Skeletal muscle tissue (tissue), 4 donors: ENCODE data around the gene ACSS1. TPM values are rescaled to one million over a fixed set of nuclear protein-coding genes. Genes with fewer than 3 reads are reported as not detected.

Source experiments
- H3K27ac ChIP-seq: one replicate; pipeline ENCODE4 v1.7.0; 2013; ENCODE audit warnings: mild to moderate bottlenecking, low read depth, low read length, inconsistent platforms
- H3K27me3 ChIP-seq, 3 donors: one replicate each; pipeline ENCODE4 v1.7.0; 2013; ENCODE audit warnings: low read length in 3 of 3; ENCODE audit not compliant: control insufficient read depth in 3 of 3, insufficient read depth in 3 of 3
- H3K36me3 ChIP-seq, 3 donors: one replicate each; pipeline ENCODE4 v1.7.0; 2013; ENCODE audit warnings: low read length in 3 of 3; ENCODE audit not compliant: control insufficient read depth in 3 of 3, insufficient read depth in 3 of 3
- H3K4me1 ChIP-seq, 3 donors: one replicate each; pipeline ENCODE4 v1.7.0; 2013; ENCODE audit warnings: low read length in 3 of 3, mild to moderate bottlenecking in 3 of 3; ENCODE audit not compliant: control insufficient read depth in 3 of 3, insufficient read depth in 3 of 3
- H3K4me3 ChIP-seq, 3 donors: one replicate each; pipeline ENCODE4 v1.7.0; 2013; ENCODE audit warnings: low read length in 3 of 3
- H3K9ac ChIP-seq, 3 donors: one replicate each; pipeline ENCODE4 v1.7.0; 2013; ENCODE audit warnings: low read length in 3 of 3, mild to moderate bottlenecking in 3 of 3, moderate library complexity in 2 of 3, low read depth in 1 of 3
- H3K9me3 ChIP-seq, 3 donors: one replicate each; pipeline ENCODE4 v1.7.0; 2013; ENCODE audit warnings: low read length in 3 of 3; ENCODE audit not compliant: control insufficient read depth in 3 of 3
- total RNA-seq: library from RNA; depleted of rRNA; stranded (reverse); fragments of >200 nt; gene quantifications from one replicate; pipeline ENCODE4 v1.2.3, GENCODE V29; 2014
- donor health status: Osteomylitis.

The ACSS1 gene
- total RNA-seq, 1 donor from 2014 or later = 8.9 TPM

- Histone ChIP-seq H3K4me3 (no peak overlapping the region), H3K27ac (peak overlapping the region; percentile 48), H3K36me3 (peaks cover 2 to 8% (median 3%) of the 10 kb centered on the region in 3 donors), H3K4me1 (peaks cover 95 to 97% (median 97%) of the 10 kb centered on the region in 3 donors), H3K9me3 (no peaks in the 10 kb centered on the region), H3K9ac (peak overlapping the region in 1 of 3 donors; percentile 83), H3K27me3 (no peaks in the 10 kb centered on the region)
These were observed 16.0 kb downstream of the ACSS1 start for GRCh38 chr20:25041813-25042530.

GRCh38 chr20:25040438-25040831 is 17.5 kb downstream of the ACSS1 start:
- Histone ChIP-seq H3K4me3 (peak overlapping the region; percentile 4 to 51 (median 35)), H3K27me3 (no peaks in the 10 kb centered on the region), H3K4me1 (peaks cover 87 to 96% (median 95%) of the 10 kb centered on the region in 3 donors), H3K9me3 (no peaks in the 10 kb centered on the region), H3K27ac (peak overlapping the region; percentile 89), H3K36me3 (no peaks in the 10 kb centered on the region), H3K9ac (peak overlapping the region; percentile 52 to 84 (median 57))

GRCh38 chr20:25039697-25040437 is 18.1 kb downstream of the ACSS1 start:
- Histone ChIP-seq H3K27me3 (no peaks in the 10 kb centered on the region), H3K9ac (peak overlapping the region; percentile 52 to 84 (median 57)), H3K4me3 (peak overlapping the region; percentile 4 to 51 (median 35)), H3K36me3 (no peaks in the 10 kb centered on the region), H3K27ac (peak overlapping the region; percentile 89), H3K9me3 (no peaks in the 10 kb centered on the region), H3K4me1 (peaks cover 82 to 93% (median 90%) of the 10 kb centered on the region in 3 donors)

- Histone ChIP-seq H3K36me3 (no peaks in the 10 kb centered on the region), H3K27ac (peak overlapping the region; percentile 89), H3K9ac (peak overlapping the region; percentile 19 to 84 (median 34)), H3K4me3 (peak overlapping the region in 1 of 3 donors; percentile 14), H3K27me3 (no peaks in the 10 kb centered on the region), H3K4me1 (peaks cover 73 to 85% (median 81%) of the 10 kb centered on the region in 3 donors), H3K9me3 (no peaks in the 10 kb centered on the region)
These were observed 19.3 kb downstream of the ACSS1 start for GRCh38 chr20:25038591-25039015.

- peaks cover 73 to 85% (median 81%) of the 10 kb centered on the region in 3 donors for H3K4me1 ChIP-seq
- H3K9me3 ChIP-seq = no peaks in the 10 kb centered on the region
- no peaks in the 10 kb centered on the region for H3K36me3 ChIP-seq
- H3K9ac ChIP-seq = peak overlapping the region; percentile 12 to 84 (median 34)
- H3K27me3 ChIP-seq = no peaks in the 10 kb centered on the region
- peak overlapping the region; percentile 89 for H3K27ac ChIP-seq
- H3K4me3 ChIP-seq = peak overlapping the region in 1 of 3 donors; percentile 22
These were observed 19.9 kb downstream of the ACSS1 start for GRCh38 chr20:25038103-25038410.

- peak overlapping the region in 2 of 3 donors; percentile 12 to 84 for H3K9ac ChIP-seq
- H3K27ac ChIP-seq = peak overlapping the region; percentile 89
- H3K4me1 ChIP-seq = peaks cover 72 to 85% (median 81%) of the 10 kb centered on the region in 3 donors
- H3K27me3 ChIP-seq = no peaks in the 10 kb centered on the region
- H3K36me3 ChIP-seq = no peaks in the 10 kb centered on the region
- no peaks in the 10 kb centered on the region for H3K9me3 ChIP-seq
- H3K4me3 ChIP-seq = peak overlapping the region in 1 of 3 donors; percentile 29
These were observed 20.4 kb downstream of the ACSS1 start for GRCh38 chr20:25037288-25038102.

- H3K4me3 ChIP-seq = peak overlapping the region in 1 of 3 donors; percentile 6
- H3K27ac ChIP-seq = peak overlapping the region; percentile 89
- peaks cover 67 to 83% (median 81%) of the 10 kb centered on the region in 3 donors for H3K4me1 ChIP-seq
- H3K9me3 ChIP-seq = no peaks in the 10 kb centered on the region
- no peaks in the 10 kb centered on the region for H3K27me3 ChIP-seq
- H3K9ac ChIP-seq = peak overlapping the region in 1 of 3 donors; percentile 55
- no peaks in the 10 kb centered on the region for H3K36me3 ChIP-seq
These were observed 21.5 kb downstream of the ACSS1 start for GRCh38 chr20:25036331-25036936.

- no peaks in the 10 kb centered on the region for H3K27me3 ChIP-seq
- H3K4me1 ChIP-seq = peaks cover 63 to 80% (median 79%) of the 10 kb centered on the region in 3 donors
- H3K4me3 ChIP-seq = peak overlapping the region in 2 of 3 donors; percentile 6 to 9
- peak overlapping the region in 1 of 3 donors; percentile 54 for H3K9ac ChIP-seq
- H3K27ac ChIP-seq = peak overlapping the region; percentile 89
- H3K9me3 ChIP-seq = no peaks in the 10 kb centered on the region
- H3K36me3 ChIP-seq = no peaks in the 10 kb centered on the region
These were observed 22.0 kb downstream of the ACSS1 start for GRCh38 chr20:25035921-25036320.

GRCh38 chr20:25033924-25034300 is 24.0 kb downstream of the ACSS1 start:
- H3K36me3 ChIP-seq = peaks cover 11 to 15% (median 13%) of the 10 kb centered on the region in 3 donors
- no peak overlapping the region for H3K4me3 ChIP-seq
- H3K27ac ChIP-seq = peak overlapping the region; percentile 23
- no peaks in the 10 kb centered on the region for H3K27me3 ChIP-seq
- peak overlapping the region in 1 of 3 donors; percentile 51 for H3K9ac ChIP-seq
- peaks cover 44 to 67% (median 65%) of the 10 kb centered on the region in 3 donors for H3K4me1 ChIP-seq
- H3K9me3 ChIP-seq = no peaks in the 10 kb centered on the region
